ELR (cell line): ENCODE results near the gene SLC9A9.
"Not testable (repeated sequence)": the region's sequence is repeated elsewhere in the genome, so short reads cannot be mapped to it uniquely, and the experiment has no call there.

Source experiments
- DNase-seq: peaks from one replicate; pipeline ENCODE4 v3.0.0-alpha.2; 2015; ENCODE audit warnings: low read depth

SLC9A9 gene

GRCh38 chr3:143283432-143284128 is 564.7 kb downstream of the SLC9A9 start:
- peak; percentile 38 for DNase-seq

- DNase-seq, result no peak
Observed at GRCh38 chr3:143280984-143281383, 567.3 kb downstream of the SLC9A9 start.

DNA sequence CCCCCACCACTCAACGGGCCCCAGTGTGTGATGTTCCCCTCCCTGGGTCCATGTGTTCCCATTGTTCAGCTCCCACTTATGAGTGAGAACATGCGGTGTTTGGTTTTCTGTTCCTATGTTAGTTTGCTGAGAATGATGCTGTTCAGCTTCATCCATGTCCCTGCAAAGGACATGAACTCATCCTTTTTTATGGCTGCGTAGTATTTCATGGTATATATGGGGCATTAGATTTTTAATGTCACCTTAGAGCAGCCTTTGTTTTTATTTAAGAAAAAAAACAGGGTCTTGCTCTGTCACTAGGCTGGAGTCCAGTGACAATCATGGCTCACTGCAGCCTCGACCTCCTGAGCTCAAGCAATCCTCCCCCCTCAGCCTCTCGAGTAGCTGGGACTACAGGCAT is 568.7 kb downstream of the SLC9A9 start:
- not testable (repeated sequence) for DNase-seq

GRCh38 chr3:143278721-143279120 is 569.5 kb downstream of the SLC9A9 start:
- no peak for DNase-seq

GRCh38 chr3:143277531-143277930 is 570.7 kb downstream of the SLC9A9 start:
- DNase-seq, result no peak

DNA sequence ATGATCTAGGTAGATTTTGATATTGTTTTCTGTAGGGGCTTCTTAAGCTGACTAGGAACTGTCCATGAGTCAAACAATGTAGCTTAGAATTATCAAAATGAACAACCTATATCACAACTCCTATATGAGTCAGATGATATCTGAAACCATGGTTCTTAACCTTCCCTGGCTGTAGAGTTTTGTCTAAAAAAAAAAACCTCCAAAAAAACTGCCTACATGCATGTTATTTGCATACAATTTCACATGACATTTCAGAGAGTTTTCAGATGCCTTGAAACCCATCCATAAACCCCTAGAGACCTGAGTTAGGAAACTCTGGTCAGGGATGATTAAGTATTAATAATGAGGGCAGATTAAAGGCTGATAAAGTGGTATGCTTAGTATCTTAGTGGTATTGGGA is 571.7 kb downstream of the SLC9A9 start:
- DNase-seq, result no peak

DNA sequence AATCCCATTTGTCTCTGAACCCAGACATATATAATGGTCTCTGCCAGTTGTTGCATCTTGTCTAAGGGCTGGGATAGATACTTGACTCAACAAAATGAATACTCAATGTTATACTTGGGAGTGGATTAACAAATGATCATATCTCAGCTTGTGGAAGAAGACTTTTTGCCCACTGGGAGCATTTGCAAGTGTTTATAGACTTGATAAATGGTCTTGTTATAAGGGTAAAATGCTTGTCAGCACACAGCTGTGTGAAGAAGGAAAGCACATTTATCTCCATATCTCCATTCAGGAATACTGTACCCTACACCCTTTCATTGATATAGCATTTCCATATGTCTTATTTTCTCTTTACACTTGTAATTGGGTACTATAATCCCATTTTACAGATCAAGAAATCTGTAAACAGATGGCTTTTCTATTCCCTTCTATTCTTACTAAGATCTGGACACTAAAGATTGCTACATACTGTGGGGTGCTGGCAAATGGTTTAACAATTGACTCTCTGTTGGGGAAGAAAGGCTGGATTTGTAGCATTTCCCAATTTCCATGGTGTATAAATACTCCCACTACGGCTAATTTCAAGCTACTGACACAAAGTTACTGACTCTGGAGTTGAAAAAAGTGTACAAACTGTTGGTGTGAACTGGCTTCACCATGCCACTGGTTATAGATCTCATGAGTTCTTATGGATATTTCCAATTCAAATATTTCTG is 574.1 kb downstream of the SLC9A9 start:
- DNase-seq, result no peak

GRCh38 chr3:143271136-143271535 is 577.1 kb downstream of the SLC9A9 start:
- DNase-seq, result no peak

DNA sequence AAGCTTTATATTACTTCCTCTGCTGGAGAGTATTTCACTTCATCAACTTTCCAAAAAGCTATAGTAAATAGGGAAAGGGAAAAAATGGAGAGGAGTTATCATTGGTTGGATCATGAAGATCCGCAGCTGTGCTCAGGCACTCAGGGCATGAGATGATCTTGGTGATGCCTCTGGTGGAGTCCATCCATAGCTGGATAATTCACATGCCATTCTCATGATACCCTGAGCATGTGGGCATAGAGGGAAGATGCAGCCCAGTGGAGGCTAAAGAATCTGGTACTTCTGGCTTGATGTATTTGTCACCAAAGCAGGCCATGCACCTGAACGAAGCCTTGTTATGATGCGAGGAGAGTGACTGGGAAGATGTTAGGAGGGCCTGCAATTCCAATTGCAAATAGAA is 578.5 kb downstream of the SLC9A9 start:
- no peak for DNase-seq

- peak; percentile 8 for DNase-seq
Observed at GRCh38 chr3:143267989-143268388, 580.3 kb downstream of the SLC9A9 start.

- DNase-seq, result no peak
Observed at GRCh38 chr3:143266927-143267326, 581.3 kb downstream of the SLC9A9 start.

- DNase-seq, result no peak
Observed at GRCh38 chr3:143266511-143266910, 581.8 kb downstream of the SLC9A9 start.

DNA sequence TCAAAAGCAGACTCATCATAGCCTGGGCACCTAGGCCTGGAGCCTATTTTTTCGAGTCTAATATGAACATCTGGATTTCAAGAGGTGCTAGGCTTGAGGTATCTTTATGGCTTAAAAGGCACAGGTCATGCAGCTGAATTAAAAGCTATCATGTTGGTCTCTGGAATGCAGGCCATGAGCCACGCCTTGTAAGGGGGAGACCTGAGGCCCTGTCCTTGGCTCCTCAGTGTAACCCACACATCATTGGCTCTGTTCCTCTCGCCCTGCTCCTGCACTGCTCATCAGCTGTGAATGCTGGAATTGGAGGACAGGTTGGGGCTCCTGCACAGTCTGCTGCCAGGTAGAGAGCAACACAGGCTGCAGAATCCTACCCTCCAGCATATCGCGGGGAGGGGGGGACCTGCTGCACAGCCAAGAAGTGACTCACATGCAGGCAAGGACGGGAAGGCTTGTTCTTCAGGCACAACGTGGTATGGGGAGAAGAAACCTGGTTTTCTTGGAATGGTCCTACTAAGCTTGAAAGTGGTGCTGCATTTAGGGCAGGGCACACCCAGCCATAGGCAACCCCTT is 582.7 kb downstream of the SLC9A9 start:
- no peak for DNase-seq

DNA sequence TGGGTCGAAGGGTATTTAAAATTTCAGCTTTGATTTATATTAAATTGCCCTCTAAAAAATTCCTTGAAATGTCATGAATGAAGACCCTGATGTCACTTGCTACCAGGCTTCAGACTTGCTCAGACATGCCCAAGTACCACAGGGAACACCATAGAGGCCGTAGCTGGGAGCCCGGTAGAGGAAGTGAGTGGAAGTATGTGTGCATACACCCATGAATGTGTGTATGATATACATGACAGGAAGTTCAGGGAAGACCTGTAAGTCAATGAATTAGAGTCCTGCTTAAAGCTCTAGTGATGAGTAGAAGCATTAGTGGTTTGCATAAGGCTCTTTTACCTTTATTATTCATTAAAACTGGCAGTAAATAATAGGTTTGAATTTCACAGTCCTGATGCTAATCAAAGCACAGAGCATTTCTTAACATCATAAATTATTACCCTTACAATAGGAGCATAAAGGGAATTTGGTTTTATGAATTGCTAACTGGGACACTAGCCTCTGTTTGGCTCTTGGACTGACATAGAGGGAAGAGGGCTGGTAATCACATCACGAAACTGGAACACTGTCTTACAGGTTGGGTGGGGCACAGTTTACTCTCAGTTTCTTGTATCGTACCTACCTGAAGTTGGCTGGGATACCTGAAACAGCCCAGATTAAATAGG is 584.3 kb downstream of the SLC9A9 start:
- DNase-seq, result no peak

DNA sequence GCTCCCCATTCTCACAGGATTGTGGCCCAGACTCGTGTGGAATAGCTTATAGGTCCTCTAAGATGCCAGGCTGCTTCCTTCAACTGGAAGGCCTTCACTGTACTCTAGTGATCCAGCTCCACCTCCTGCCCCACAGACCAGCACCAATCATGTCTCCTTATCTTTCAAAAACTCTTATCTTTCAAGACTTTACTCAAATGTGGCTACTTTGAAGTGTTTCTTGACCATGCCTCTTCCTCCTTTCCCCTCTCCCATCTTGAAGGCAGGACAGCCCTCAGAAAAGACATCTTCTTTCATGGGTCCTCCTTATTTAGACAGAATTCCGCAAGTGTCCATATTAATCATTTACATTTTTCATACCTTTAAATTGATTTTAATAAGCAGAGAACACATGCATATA is 586.4 kb downstream of the SLC9A9 start:
- no peak for DNase-seq

GRCh38 chr3:143258692-143259091 is 589.6 kb downstream of the SLC9A9 start:
- DNase-seq, result no peak

GRCh38 chr3:143256416-143256815 is 591.9 kb downstream of the SLC9A9 start:
- DNase-seq, result no peak

DNA sequence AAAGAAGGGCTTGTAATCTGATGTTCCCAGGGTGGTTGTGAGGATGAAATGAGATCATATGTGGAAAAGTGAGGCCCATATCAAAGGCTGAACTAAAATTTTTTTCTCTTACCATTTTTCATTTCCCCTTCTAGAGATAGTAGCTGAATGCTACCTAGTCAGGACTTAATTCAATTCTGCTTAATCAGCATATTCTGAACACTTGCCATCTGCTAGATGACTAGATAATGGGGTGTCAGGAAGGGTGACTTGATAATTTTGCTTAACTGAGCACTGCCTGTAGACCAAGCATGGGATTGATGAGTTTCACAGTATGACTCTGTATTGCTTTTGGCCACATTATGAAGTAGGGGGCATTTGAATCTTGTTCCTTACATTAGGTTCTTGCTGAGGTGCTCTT is 592.5 kb downstream of the SLC9A9 start:
- DNase-seq, result no peak

- peak; percentile 14 for DNase-seq
Observed at GRCh38 chr3:143252931-143253330, 595.3 kb downstream of the SLC9A9 start.

DNA sequence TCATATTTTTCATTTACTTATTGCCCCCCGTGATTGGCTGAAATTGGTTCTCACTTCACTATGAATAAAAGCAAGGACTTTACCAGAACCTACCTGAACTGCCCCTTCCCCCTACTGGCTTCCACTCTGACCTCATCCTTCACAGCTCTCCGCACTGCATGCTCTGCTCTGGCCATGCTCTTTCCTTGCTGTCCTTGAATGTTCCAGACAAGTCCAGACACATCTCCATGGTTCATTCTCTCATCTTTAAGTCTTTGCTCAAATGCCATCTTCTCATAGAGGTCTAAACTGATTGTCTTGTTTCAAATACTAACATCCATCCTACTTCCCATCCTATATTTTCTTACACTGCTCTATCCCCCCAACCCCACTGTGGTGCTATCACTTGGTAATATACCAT is 599.3 kb downstream of the SLC9A9 start:
- DNase-seq, result no peak

GRCh38 chr3:143247073-143247472 is 601.2 kb downstream of the SLC9A9 start:
- DNase-seq, result no peak

GRCh38 chr3:143245692-143246091 is 602.6 kb downstream of the SLC9A9 start:
- DNase-seq, result no peak

- DNase-seq, result no peak
Observed at GRCh38 chr3:143244516-143245063, 603.7 kb downstream of the SLC9A9 start.
